Ishikawa (cell line): ENCODE results near the gene RPS6KA1.

Experiments used
- CEBPB ChIP-seq: IDR thresholded peaks from 2 replicates; pipeline ENCODE4 v1.6.1; 2012
- CREB1 ChIP-seq: IDR thresholded peaks from 2 replicates; pipeline ENCODE4 v1.6.1; 2012; ENCODE audit warnings: low read depth
- EP300 ChIP-seq: IDR thresholded peaks from 2 replicates; pipeline ENCODE4 v1.6.1; 2012; ENCODE audit warnings: borderline replicate concordance
- FOXM1 ChIP-seq: IDR thresholded peaks from 2 replicates; pipeline ENCODE4 v1.6.1; 2012; ENCODE audit warnings: low read depth, borderline replicate concordance
- MAX ChIP-seq: IDR thresholded peaks from 2 replicates; pipeline ENCODE4 v1.6.1; 2012
- NFIC ChIP-seq: IDR thresholded peaks from 2 replicates; pipeline ENCODE4 v1.6.1; 2012
- RAD21 ChIP-seq: IDR thresholded peaks from 2 replicates; pipeline ENCODE4 v1.6.1; 2012; ENCODE audit warnings: low read depth
- REST ChIP-seq: IDR thresholded peaks from 2 replicates; pipeline ENCODE4 v1.6.1; 2012; ENCODE audit warnings: low read depth, mild to moderate bottlenecking
- TAF1 ChIP-seq: IDR thresholded peaks from 2 replicates; pipeline ENCODE4 v1.6.1; 2012; ENCODE audit warnings: low read depth, mild to moderate bottlenecking
- TCF12 ChIP-seq: IDR thresholded peaks from 2 replicates; pipeline ENCODE4 v1.6.1; 2012; ENCODE audit warnings: low read depth
- TEAD4 ChIP-seq: IDR thresholded peaks from 2 replicates; pipeline ENCODE4 v1.6.1; 2012
- USF1 ChIP-seq: IDR thresholded peaks from 2 replicates; pipeline ENCODE4 v1.6.1; 2012
- YY1 ChIP-seq: IDR thresholded peaks from 2 replicates; pipeline ENCODE4 v1.6.1; 2012; ENCODE audit warnings: low read depth

GRCh38 chr1:26571381-26571780 is 41.8 kb downstream of the RPS6KA1 start:
- TF ChIP-seq MAX (no peak), NFIC (no peak), RAD21 (no peak), YY1 (no peak), USF1 (no peak), REST (no peak), EP300 (no peak), CEBPB (no peak), TEAD4 (no peak), CREB1 (no peak), TCF12 (no peak), TAF1 (no peak), FOXM1 (no peak)
